Fibroblast of lung (primary cell): ENCODE results near the gene PIK3IP1. TPM values are rescaled to one million over a fixed set of nuclear protein-coding genes. Genes with fewer than 3 reads are reported as not detected.

Source experiments
- DNase-seq, 2 donors: peaks; one replicate each; pipeline versions ENCODE4 v3.0.0 to v3.0.0-alpha.2; 2010; ENCODE audit warnings: low read depth in 2 of 2
- H2AFZ ChIP-seq: 2 replicates; pipeline ENCODE4 v1.5.1; 2012; ENCODE audit warnings: low read length, control low read depth, inconsistent platforms
- H3K27ac ChIP-seq: 2 replicates; pipeline ENCODE4 v1.5.1; 2011; ENCODE audit warnings: low read length, control low read depth; ENCODE audit not compliant: insufficient read depth
- H3K27me3 ChIP-seq: 2 replicates; pipeline ENCODE4 v1.5.1; 2011; ENCODE audit warnings: mild to moderate bottlenecking, low read length; ENCODE audit not compliant: control insufficient read depth, insufficient read depth
- H3K36me3 ChIP-seq: 2 replicates; pipeline ENCODE4 v1.5.1; 2011; ENCODE audit warnings: low read length; ENCODE audit not compliant: control insufficient read depth, insufficient read depth
- H3K4me1 ChIP-seq: 2 replicates; pipeline ENCODE4 v1.5.1; 2011; ENCODE audit warnings: low read length; ENCODE audit not compliant: control insufficient read depth, insufficient read depth; ENCODE audit errors: extremely low read depth
- H3K4me2 ChIP-seq: 2 replicates; pipeline ENCODE4 v1.5.1; 2011; ENCODE audit warnings: low read length, control low read depth; ENCODE audit not compliant: insufficient read depth; ENCODE audit errors: extremely low read depth
- H3K4me3 ChIP-seq, 4 experiments: fragments of 200-600 bp in 1 of 4; sonication (generic) in 1 of 4; replicated peaks in 1 of 4; 2 replicates each; pipeline ENCODE4 v1.5.1; 2011 to 2016; ENCODE audit warnings: low read length in 4 of 4, low read depth in 3 of 4, mild to moderate bottlenecking in 3 of 4, control low read depth in 2 of 4, inconsistent platforms in 1 of 4, mixed read lengths in 1 of 4; ENCODE audit not compliant: insufficient read depth in 1 of 4; ENCODE audit errors: control extremely low read depth in 1 of 4
- H3K79me2 ChIP-seq: 2 replicates; pipeline ENCODE4 v1.5.1; 2012; ENCODE audit warnings: mild to moderate bottlenecking, low read length, inconsistent platforms; ENCODE audit not compliant: control insufficient read depth, insufficient read depth
- H3K9ac ChIP-seq: 2 replicates; pipeline ENCODE4 v1.5.1; 2011; ENCODE audit warnings: mild to moderate bottlenecking, low read length, control low read depth; ENCODE audit not compliant: insufficient read depth
- H3K9me3 ChIP-seq: 2 replicates; pipeline ENCODE4 v1.5.1; 2012; ENCODE audit warnings: low read depth, low read length; ENCODE audit not compliant: control insufficient read depth, insufficient read depth
- H4K20me1 ChIP-seq: 2 replicates; pipeline ENCODE4 v1.5.1; 2011; ENCODE audit warnings: low read length; ENCODE audit not compliant: control insufficient read depth, insufficient read depth; ENCODE audit errors: extremely low read depth
- CTCF ChIP-seq, 2 donors: IDR thresholded peaks in 1 of 2; conservative IDR thresholded peaks in 1 of 2; 1 replicate in 1 of 2; 2 replicates in 1 of 2; pipeline ENCODE4 v1.5.1; 2011 to 2012; ENCODE audit warnings: low read length in 2 of 2, control low read depth in 1 of 2, inconsistent platforms in 1 of 2, low read depth in 1 of 2, mild to moderate bottlenecking in 1 of 2
- EZH2 ChIP-seq: IDR thresholded peaks from 2 replicates; pipeline ENCODE4 v1.5.1; 2012; ENCODE audit warnings: low read length, control low read depth, mild to moderate bottlenecking; ENCODE audit errors: missing control alignments
- polyA plus RNA-seq, 2 donors: library from polyadenylated mRNA; depleted of rRNA in 1 of 2; stranded (reverse) in 1 of 2; unstranded in 1 of 2; fragments of >200 nt; gene quantifications; 2 replicates each; pipeline ENCODE4 v1.2.1, GENCODE V29; 2011 to 2012; ENCODE audit warnings: missing spikeins in 1 of 2
- total RNA-seq: library from RNA; depleted of rRNA; stranded (reverse); fragments of >200 nt; gene quantifications from 2 replicates; pipeline ENCODE4 v1.2.1, GENCODE V29; 2014

PIK3IP1 gene
- total and polyA plus RNA-seq, 2 donors (not counting 1 experiment from before 2014, with no cell fraction given): 32.1 to 81.6 TPM

GRCh38 chr22:31279327-31279669 lies 13.0 kb downstream of the PIK3IP1 start:
- no peak overlapping the region for H2AFZ ChIP-seq
- no peaks in the 10 kb centered on the region for H3K27me3 ChIP-seq
- DNase-seq: no peak
- no peak overlapping the region for H3K4me3 ChIP-seq
- TF ChIP-seq CTCF (conservative IDR thresholded peaks at IDR 0.05 in 1 of 2, IDR thresholded peaks at IDR 0.05 in 1 of 2; ENCODE audit: low read depth in 1 of 2, low read length in 2 of 2) (no peak), EZH2 (no peak)
- H3K79me2 ChIP-seq: no peaks in the 10 kb centered on the region
- no peaks in the 10 kb centered on the region for H3K4me1 ChIP-seq
- no peak overlapping the region for H3K4me2 ChIP-seq
- H3K27ac ChIP-seq: no peak overlapping the region
- no peak overlapping the region for H3K9ac ChIP-seq
- no peaks in the 10 kb centered on the region for H3K9me3 ChIP-seq
- peaks cover 6% of the 10 kb centered on the region for H3K36me3 ChIP-seq
- H4K20me1 ChIP-seq: no peaks in the 10 kb centered on the region

DNA sequence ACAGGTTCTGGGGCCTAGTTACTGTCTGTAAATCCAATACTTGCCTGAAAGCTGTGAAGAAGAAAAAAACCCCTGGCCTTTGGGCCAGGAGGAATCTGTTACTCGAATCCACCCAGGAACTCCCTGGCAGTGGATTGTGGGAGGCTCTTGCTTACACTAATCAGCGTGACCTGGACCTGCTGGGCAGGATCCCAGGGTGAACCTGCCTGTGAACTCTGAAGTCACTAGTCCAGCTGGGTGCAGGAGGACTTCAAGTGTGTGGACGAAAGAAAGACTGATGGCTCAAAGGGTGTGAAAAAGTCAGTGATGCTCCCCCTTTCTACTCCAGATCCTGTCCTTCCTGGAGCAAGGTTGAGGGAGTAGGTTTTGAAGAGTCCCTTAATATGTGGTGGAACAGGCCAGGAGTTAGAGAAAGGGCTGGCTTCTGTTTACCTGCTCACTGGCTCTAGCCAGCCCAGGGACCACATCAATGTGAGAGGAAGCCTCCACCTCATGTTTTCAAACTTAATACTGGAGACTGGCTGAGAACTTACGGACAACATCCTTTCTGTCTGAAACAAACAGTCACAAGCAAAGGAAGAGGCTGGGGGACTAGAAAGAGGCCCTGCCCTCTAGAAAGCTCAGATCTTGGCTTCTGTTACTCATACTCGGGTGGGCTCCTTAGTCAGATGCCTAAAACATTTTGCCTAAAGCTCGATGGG lies 13.5 kb downstream of the PIK3IP1 start:
- TF ChIP-seq CTCF (conservative IDR thresholded peaks at IDR 0.05 in 1 of 2, IDR thresholded peaks at IDR 0.05 in 1 of 2; ENCODE audit: low read depth in 1 of 2, low read length in 2 of 2) (no peak), EZH2 (no peak)
- H3K9me3 ChIP-seq: no peaks in the 10 kb centered on the region
- no peak for DNase-seq

DNA sequence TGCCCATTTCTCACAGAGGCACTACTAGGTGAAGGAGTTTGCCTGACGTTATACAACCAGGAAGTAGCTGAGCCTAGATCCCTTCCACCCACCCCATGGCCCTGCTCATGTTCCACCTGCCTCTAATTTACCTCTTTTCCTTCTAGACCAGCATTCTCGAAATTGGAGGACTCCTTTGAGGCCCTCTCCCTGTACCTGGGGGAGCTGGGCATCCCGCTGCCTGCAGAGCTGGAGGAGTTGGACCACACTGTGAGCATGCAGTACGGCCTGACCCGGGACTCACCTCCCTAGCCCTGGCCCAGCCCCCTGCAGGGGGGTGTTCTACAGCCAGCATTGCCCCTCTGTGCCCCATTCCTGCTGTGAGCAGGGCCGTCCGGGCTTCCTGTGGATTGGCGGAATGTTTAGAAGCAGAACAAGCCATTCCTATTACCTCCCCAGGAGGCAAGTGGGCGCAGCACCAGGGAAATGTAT lies 14.1 kb downstream of the PIK3IP1 start:
- TF ChIP-seq EZH2 (no peak), CTCF (conservative IDR thresholded peaks at IDR 0.05 in 1 of 2, IDR thresholded peaks at IDR 0.05 in 1 of 2; ENCODE audit: low read depth in 1 of 2, low read length in 2 of 2) (no peak)

More for the DNA sequence above, 13.5 kb downstream of the PIK3IP1 start:
- H4K20me1 ChIP-seq: no peaks in the 10 kb centered on the region
- no peak overlapping the region for H3K4me2 ChIP-seq
- no peaks in the 10 kb centered on the region for H3K4me1 ChIP-seq
- H2AFZ ChIP-seq: no peak overlapping the region
- H3K27ac ChIP-seq: no peak overlapping the region
- no peak overlapping the region for H3K9ac ChIP-seq
- H3K79me2 ChIP-seq: no peaks in the 10 kb centered on the region
- peaks cover 11% of the 10 kb centered on the region for H3K36me3 ChIP-seq
- H3K27me3 ChIP-seq: no peaks in the 10 kb centered on the region
- no peak overlapping the region for H3K4me3 ChIP-seq

More for the DNA sequence above, 14.1 kb downstream of the PIK3IP1 start:
- H3K4me3 ChIP-seq: no peak overlapping the region
- H3K36me3 ChIP-seq: peaks cover 11% of the 10 kb centered on the region
- H3K27ac ChIP-seq: no peak overlapping the region
- H3K27me3 ChIP-seq: no peaks in the 10 kb centered on the region
- H2AFZ ChIP-seq: no peak overlapping the region
- no peaks in the 10 kb centered on the region for H4K20me1 ChIP-seq
- no peak overlapping the region for H3K4me2 ChIP-seq
- no peaks in the 10 kb centered on the region for H3K9me3 ChIP-seq
- no peak overlapping the region for H3K9ac ChIP-seq
- no peak for DNase-seq
- H3K4me1 ChIP-seq: no peaks in the 10 kb centered on the region
- no peaks in the 10 kb centered on the region for H3K79me2 ChIP-seq
